SKM-1 treated with dmso at 0.1 percent for 144 hours (cell line): Measurements from ENCODE around the gene HEG1.

ENCODE experiments used
- DNase-seq: peaks from one replicate; lab custom pipeline; 2025; ENCODE audit not compliant: unreplicated experiment; lab: John Stamatoyannopoulos, UW

HEG1 gene

DNA sequence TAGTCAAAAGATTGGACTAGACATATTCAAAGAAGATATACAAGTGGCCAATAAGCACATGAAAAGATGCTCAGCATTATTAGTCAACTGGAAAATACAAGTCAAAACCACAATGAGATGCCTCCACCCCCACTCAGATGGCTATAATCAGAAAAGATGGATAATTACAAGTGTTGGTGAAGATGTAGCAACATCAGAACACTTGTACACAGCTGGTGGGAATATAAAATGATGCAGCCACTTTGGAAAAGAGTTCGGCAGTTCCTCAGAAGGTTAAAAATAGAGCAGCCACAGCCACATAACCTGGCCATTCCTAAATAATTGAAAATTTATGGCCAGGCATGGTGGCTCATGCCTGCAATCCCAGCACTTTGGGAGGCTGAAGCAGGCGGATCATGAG, 38.4 kb downstream of the HEG1 start:
- no peak for DNase-seq

DNA sequence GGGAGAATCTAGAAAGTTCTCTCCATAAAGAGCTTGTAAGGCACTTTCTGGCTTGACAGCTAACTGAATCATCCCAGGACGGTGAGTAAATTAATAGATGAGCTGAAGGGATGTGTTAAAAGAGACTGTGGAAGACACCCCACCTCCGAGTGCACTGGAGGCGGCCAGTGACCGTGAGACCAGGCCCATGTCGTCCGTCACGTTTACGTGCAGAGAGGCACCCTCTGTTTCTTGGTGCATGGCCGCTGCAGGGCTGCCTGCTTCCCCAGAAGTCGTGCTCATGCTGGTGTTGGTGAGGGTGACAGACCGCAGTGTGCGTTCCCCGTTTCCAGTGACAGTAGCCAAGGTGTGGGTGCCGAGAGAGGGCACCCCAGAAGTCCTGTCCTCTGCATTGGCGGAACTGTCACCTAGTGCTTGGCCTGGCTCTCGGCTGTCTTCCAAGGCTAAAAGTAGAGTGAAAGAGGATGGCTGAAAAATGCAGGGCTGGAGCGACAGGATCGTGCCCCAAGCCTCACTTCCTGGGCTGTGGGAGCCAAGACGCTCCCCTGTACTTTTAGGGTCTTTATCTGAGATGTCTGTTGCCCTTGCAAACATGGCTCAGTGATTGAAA, 41.1 kb downstream of the HEG1 start:
- DNase-seq: no peak

DNA sequence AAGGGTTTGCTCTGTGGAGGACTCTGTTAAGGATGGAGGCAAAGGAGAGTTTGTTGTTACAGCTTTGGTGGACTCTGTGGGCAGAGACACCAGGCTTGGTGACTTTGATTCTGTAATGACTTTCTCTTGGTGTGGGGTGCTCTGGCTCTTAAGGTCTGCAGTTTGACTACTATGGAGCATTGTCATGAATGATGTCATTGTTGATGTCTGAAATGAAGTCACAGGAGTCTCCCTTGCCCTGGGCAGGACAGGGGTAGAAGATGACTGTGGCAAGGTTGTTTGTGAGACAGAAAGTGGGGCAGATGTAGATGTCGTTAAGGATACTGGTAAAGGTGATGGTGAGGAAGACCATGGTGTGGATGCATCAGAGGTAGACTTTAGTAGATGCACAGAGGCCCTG, 42.7 kb downstream of the HEG1 start:
- DNase-seq: no peak

DNA sequence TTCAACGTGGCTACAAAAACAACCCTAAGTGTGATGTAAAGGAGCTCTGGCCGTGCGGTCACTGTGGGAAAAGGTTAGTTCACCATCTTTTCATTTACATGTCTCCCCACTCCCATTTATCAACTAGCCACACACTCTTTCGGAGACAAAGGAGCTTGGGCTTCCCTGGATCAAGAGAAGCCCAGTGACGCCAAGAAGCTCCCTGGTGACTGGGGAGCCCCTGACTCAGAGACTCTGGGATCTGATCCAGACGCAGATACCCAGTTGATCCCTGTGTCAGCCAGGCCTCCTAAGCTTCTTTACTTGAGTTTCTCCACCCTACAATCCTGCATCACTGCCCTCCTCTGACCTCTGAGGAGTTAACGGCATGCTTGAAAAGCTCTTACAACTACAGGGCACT, 43.9 kb downstream of the HEG1 start:
- DNase-seq: no peak

DNA sequence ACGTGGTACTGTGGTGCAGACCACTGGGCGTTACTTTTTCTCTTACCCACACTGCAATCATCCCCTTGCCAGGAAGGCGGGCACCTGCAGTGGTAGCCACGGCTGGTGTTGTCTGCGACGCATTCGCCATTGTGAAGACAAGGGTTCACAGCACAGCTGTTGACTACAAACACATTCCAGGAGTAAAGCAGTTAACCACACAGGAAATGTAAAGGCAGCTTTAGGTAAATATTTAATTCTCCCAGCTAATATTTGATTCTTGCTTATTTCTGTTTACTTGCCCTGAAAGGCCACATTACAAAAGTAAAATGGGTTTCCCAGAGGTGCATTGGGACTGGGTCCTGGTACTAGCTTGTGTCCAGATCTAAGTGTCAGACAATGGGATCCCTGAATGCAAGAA, 45.4 kb downstream of the HEG1 start:
- DNase-seq: no peak

DNA sequence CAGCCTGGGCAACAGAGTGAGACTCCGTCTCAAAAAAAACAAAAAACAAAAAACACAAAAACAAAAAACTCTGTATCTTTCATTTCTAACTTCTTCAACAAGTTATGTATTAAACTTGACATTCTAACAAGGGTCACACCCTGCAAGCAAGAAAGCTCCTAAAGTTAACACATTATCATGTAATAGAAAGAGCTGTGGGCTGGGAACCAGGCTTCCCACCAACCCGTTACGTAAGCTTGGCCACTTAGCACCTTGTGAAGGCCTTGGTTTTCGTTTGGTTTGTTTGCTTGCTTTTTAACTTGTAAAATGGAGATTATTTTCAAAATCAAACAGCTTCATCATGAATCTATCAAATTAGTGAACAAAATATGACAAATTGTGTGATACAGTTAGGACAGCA, 47.0 kb downstream of the HEG1 start:
- DNase-seq: no peak

DNA sequence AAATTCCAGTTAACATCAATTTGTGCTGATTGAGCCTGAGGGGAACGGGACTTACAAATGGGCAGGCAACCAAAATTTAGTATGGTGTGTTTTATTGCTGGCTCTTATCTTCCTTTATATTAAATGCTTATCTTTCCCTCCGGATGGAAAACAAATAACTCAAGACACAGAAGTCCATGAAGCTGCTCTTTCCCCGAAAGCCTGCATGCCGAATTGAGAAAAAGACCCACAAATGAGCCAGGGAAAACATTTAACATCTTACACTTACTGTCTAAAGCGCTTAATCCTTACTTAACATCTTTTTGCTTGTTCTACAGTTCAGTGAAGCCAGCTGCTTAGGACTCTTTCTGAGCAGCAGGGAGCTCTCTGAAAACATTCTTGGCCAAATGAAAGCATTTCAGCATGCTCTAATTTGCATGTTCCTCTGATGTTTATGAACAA, 49.5 kb downstream of the HEG1 start:
- DNase-seq: no peak

DNA sequence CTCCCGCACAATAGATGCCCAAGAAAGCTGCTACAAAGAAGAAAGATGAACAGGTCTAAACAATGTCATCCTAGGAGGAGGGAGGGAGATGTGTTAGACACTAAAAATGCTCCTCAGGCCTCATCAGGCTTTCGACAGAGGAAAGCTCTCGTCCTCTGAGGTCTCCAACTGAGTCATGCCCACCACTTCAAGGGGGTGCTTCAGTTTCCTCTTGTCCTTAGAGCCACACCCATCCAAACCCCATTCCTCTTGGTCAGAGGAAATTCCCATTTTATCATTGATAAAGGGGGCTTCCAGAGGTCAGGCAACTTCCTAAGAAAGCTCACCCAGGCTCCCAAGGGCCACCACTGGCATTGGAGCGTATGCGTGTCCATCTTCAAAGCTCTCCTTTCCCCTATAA, 50.1 kb downstream of the HEG1 start:
- no peak for DNase-seq

DNA sequence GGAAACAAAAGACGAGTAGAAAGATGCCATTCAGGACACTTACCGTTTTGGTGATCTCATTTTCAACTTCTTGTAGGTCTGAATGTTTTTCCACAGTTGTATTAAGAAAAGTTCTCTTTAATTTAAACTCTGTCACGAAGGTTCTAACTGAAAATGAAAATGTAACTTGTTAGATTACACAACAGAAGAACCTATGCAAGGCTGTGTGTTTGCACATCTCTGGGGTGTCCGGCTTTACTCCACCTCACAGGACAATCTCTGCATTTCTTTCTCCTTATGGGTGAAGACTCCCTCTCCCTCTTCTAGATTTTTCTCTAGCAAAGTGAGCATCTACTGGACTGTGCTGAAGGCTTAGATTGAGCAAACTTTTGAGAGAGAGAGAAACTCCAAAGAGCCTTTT, 50.6 kb downstream of the HEG1 start:
- DNase-seq: no peak

DNA sequence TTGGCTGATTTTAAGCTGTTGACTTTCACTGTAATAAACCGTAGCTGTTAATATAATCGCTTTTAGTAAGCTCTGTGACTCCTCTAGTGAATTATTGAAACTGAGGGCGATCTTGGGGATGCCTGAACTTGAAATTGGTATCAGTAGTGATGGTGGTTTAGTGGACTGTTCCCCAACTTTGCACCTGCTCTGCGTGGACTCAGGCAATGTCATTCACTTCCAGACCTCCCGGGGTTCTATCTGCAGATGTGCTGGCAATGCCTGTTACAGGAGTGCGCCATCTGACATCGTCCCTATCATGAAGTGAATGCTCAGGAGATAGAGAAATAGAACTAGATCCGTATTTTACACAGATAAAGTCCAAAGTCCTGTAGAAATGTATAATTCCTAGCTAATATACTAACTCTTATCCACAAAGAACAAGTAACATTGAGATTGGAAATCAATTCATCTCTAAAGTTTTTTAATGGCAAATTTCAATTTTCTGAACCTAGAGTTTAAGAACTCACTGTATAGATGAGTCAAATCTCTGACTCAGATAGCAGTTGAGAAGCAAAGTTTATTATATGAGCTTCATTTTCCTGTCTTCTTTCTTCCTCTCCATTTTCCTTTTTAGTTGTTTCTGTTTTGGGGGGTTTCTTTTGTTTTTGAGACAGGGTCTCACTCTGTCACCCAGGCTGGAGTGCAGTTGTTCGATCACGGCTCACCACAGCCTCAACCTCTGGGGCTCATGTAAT, 51.8 kb downstream of the HEG1 start:
- no peak for DNase-seq

DNA sequence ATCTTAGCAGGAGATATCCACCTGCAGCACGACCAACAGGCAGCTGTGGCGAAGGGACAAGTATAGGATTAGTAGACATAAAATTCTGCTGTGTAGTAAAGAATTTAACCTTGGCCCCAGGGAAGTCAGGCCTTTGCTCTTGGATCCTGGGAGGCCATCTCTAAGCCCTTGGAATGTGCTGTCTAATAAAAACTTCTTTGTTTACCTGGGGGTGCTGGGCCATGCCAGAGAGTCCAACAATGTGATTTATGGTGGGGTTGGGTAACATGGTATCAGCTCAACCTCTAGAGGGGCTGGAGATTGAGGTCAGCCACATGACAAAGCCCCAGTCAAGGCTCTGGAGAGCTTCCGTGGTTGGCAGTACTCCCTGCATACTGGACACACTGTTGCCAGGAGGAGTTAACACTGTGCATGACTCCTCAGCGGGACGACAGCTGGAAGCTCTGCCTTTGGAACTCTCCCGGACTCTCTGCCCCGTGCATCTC, 52.4 kb downstream of the HEG1 start:
- no peak for DNase-seq

DNA sequence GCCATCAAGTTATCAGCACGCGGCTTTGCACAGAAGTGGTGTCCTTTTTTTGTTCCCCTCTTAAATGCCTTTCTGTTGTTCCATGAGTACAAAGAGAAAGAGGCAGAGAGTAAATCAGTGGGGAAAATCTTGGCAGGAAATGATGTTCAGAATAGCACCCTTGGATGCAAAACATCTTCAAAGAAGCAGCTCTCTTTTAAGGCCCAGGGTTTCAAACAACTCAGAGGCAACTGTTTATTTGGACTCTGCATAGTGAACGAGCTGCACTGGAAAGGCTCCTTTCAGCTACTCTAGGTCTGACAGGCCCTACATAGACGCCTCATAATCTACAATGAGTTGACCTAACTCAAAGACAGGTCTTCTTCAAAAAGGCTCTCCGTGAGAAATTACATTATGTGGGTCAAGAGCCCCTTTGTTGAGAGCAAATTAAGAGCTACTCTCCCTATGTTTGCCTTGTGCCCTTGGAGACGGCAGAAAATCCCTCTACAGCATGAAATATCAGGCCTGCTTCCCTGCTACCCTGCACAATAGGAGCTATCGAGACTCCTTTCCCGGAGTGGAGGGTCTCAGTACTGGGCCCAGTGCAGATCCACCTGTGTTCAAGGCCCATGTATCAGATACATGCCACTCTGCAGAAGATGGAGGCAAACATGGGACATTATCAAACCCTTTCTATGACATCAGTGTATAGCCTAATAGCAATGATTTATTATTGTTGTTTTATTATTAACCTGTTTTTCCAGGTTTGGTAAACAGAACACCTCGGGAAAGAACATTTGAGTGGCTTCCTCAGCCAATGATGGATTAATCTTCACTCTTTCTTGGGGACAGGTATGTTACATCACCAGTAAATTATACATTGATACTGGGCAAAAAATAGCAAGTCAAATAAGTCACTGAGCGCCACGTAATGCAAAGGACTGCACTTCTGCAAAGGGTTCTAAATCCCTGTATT, 53.1 kb downstream of the HEG1 start:
- no peak for DNase-seq

DNA sequence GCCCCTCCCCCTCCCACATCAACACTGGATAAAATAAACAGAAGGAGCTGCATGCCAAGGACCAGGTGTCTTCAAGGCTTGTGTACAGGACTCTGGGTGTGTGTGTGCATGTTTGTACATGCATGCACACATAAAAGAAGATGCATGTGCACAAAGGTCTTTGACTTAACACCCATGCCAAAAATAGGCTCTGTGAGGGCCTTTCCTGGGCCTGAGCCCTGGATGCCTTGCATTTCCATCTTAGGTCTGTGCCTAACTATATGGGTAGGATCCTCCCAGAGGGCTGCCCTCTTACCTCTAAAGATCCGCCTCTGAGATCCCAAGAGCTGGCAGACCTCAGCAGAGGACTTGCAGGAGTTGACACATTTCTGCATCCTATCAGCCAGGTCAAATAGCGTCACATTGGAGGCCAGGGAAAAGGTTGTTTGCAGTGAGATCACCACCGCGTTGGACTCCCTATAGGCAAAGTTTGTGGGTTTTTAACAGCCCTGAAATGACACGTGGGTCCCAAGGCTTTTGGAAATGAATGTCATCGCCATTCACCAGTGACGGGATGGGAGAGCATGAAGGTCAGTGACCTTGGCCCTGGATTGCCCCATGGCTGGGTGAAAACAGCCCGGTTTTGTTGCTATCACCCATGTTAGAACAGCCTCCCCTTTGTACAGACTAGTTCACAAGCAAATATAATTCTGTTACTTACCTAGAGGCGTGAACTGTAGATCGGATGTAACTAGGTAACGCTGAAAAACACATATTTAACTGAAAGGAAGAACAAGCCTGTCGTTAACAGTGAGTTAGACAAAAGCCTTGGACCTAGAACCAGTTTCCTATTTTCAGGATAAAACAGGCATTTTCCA, 54.0 kb downstream of the HEG1 start:
- DNase-seq: no peak

DNA sequence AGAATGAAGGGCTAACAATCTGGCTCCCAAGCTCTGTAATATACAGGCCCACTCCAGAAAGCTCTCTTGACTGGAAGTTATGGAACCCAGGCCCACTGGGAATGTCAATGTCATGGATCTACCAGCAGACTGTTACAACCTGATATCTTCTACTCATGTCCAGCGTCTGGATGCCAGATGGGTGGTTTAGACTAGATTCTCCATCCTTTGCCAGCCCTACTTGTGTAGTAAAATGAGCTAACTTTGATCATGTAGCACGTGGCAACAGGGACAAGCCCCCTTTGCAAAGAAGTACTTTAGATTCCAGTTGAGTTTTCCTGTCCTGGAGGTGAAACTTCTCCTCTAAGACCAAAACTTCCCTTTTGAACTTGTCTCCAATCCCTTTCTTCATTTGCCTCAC, 55.1 kb downstream of the HEG1 start:
- DNase-seq: no peak

DNA sequence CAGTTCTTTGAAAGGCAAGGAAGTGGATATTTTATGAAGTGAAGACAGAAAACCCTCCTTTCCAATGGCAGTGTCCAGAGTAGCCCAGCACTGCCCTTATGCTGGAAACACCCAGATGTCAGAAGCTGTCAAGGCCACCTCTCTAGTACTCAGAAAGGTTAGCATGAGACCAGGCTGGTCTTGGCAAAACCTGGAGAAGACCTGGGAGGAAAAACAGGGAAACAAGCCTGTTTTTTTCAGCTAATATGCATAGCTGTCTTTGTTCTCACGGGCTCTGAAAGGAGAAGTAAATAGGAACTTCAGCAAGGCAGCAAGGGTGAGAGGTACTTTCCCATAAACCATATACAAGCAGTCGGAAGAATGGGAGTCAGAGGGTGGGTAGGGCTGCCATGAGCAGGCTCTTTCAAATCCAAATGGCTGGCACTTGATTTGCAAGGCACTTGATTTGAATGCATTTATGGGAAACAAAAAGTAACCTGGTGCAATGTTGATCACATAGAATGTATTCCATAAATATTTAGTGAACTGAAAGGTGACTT, 55.8 kb downstream of the HEG1 start:
- DNase-seq: no peak

DNA sequence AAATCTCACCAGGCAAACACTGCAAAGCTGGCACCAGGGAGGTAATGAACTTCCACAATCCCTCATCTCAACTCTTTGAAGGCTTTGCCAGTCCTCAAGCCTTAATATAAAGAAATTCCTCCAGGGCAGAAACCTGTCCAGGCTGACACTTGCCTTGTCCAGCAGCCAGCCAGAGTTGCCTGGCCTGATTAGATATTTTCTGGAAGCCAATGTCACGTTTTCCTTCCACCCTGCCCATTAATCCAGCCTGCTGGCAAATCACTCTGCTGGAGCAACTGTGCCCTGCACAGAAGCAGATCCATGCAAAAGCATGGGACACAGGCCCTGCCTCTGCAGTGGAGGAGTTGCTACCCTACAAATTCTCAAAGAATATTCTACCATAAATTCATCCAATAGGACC, 56.5 kb downstream of the HEG1 start:
- DNase-seq: no peak

DNA sequence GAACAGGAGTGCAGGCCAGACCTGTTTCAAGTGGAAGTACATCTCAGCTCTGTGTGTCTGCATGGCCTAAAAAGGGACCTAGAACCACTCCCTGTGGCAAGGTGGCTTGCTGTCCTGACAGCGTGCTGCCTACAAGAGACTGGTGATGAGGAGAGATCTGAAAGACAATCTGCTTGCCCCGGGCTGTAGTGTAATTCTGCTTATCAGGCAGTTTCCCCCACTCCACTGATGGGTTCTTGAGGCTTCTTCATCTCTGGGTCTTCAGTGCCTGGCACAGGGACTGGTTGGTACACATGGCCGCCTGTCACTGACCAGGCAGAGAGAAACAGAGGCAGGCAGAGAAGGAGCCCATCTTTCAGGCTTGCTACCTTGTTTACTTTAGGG, 57.6 kb downstream of the HEG1 start:
- no peak for DNase-seq

DNA sequence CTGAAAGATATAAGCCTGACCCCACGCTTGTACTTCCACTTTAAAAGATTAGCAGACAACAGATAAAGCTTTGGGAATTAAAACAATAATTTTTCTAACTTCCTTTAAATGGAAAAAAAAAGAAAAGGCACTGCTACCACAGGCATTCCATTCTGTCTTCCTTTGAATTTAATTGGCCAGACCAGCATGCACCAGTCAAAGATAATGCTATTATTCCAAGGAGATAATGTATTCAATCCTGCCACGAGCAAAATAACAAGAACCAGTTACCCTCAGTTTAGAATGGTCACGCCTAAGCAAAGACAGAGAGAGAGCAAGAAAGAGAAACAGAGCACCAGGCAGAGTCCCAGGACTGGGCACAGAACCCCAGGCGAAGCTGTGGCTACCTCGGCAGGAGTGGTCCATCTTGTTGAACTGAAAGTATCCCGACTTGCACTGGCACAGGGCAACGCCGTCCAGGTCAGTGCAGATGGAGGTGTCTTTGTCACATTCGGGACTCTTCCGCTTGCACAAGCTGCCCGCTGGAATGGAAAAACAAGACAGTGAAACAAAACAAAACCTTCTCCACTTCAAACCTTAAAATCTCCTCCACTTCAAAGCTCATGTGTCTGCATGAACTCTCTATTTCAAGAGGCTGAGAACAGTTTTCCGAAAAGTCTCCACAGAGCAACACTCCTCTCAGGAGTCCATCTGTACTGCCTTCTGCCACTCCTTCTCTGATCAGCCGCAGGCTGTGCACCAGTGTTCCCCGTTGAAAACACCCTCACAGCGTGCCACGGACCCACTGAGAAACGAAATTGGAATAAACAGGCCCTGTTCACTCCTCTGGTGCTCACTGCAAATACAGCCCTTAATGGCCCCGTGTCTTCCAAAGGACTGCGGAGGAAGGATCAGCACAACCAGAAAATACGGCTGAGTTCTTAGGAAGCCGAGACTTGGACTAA, 58.2 kb downstream of the HEG1 start:
- no peak for DNase-seq

DNA sequence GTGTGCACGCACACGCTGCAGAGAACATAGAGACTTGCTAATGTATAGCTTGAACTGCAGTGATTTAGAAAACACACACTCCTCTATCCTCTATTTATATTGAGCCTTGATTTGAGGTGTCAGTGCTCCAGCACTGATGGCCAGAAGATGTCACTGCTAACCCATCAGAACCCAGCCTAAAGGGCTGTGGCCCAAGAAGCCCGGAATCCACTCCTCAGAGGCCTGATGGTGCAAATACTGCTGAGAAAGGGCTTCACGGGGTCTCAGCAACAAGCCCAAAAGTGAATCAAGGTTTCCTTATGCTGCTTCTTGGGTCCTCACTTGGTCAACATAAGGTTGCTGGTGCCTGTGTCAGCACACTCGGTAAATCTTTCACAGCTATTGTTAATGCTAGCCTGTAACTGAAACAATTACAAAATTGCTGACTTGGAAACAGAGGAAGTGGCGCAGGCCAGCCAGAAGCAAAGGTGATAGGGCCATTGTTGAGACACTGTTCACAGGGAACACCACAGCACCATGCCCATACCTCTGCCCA, 60.3 kb downstream of the HEG1 start:
- DNase-seq: peak; percentile 30
